ENCODE results near the gene TRIO.

DNA sequence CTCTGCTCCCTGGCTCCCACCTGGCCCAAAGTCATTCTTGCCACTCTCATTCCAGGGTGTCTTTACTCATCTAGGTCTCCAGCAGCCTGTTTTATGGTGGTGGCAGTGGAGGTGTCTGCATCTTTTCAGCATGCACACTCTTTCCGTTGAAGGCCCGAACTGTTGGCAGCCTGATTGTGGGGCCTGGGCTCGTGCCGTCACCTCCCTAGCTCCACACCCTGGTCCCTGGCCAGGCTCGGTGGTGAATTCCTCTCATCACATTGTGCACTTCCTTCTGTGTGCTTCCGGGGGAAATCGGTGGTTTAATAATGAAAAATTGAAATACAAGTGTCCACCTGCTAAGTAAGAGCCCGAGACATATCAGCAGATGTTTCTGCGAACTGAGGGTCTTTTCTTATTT is 214.3 kb downstream of the TRIO start:
- TF ChIP-seq CTCF (conservative IDR thresholded peaks at IDR 0.05; ENCODE audit: low read depth, low read length) (no peak), EZH2 (IDR thresholded peaks at IDR 0.05; ENCODE audit: borderline replicate concordance, low read depth, low read length, poor library complexity, severe bottlenecking) (no peak)

Data from A673 (cell line).